ENCODE results near the gene TLL1.

TLL1 gene

GRCh38 chr4:165986956-165987698 is 114.1 kb downstream of the TLL1 start:
- Mint-ChIP-seq H3K27ac (no peak overlapping the region), H3K27me3 (no peaks in the 10 kb centered on the region), H3K9me3 (no peaks in the 10 kb centered on the region), H3K4me3 (no peak overlapping the region), H3K36me3 (no peaks in the 10 kb centered on the region), H3K4me1 (no peaks in the 10 kb centered on the region)

DNA sequence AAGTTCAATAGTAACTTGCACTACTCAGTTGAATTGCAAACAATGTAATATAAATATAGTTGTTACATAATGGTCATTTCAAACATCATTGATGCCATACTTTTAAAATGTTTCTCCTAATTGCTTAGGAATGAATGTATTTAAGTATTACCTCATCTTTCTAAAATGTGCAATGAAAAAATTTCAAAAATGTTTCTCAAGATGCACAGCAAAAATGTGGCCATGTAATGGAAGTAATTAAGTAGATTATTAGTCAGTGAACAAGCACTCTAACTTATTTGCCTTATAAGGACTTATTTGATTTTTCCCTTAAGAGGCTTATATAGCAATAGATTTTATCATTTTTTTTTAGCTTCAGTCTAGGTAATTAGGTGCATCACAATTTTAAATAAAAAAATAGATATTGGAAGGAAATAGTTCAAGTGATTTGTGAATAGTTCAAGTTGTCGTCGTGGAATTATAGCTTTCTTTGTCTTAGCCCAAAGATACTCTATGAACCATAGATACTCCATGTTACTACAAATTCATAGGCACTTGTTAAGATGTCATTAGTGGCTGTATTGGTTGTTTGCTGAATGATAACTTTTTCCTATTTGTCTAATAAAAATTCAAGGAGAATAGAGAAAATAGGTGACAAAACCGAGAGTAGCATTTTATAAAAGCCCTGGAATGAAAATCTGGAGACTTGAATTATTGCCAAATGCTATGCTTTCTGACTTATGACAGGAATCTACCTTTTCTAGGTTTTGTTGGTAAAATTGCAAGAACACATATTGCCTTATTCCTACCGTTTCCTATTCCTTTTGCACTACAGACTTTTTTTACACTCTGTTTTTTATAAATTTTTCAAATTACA is 118.5 kb downstream of the TLL1 start:
- Mint-ChIP-seq H3K36me3 (no peaks in the 10 kb centered on the region), H3K27ac (no peak overlapping the region), H3K4me3 (no peak overlapping the region), H3K4me1 (no peaks in the 10 kb centered on the region), H3K9me3 (no peaks in the 10 kb centered on the region), H3K27me3 (no peaks in the 10 kb centered on the region)

DNA sequence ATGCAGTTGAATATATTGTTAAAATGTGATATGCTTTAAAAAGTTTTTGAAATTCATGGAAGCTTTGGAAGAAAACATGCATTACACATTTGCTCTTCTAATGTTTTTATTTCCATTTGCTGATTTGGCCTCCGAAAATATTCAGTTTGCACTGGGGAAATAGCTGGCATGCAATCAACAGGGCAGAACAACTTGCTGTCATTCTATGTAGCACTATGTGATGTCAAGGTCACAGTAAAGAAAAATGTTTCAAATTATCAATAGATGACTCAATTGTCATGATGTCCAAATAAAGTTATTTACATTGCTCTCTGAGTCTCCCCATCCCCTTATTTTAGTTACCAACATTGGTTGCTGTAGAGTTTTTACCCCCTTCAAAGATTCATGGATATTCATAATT is 119.2 kb downstream of the TLL1 start:
- no peak overlapping the region for H3K4me3 Mint-ChIP-seq
- no peaks in the 10 kb centered on the region for H3K36me3 Mint-ChIP-seq
- no peak overlapping the region for H3K27ac Mint-ChIP-seq
- H3K27me3 Mint-ChIP-seq, result no peaks in the 10 kb centered on the region
- H3K9me3 Mint-ChIP-seq, result no peaks in the 10 kb centered on the region
- no peaks in the 10 kb centered on the region for H3K4me1 Mint-ChIP-seq

- Mint-ChIP-seq H3K27me3 (no peaks in the 10 kb centered on the region), H3K9me3 (no peaks in the 10 kb centered on the region), H3K4me1 (no peaks in the 10 kb centered on the region), H3K27ac (no peak overlapping the region), H3K36me3 (no peaks in the 10 kb centered on the region), H3K4me3 (no peak overlapping the region)
Measured at GRCh38 chr4:165994701-165995100, 121.7 kb downstream of the TLL1 start.

DNA sequence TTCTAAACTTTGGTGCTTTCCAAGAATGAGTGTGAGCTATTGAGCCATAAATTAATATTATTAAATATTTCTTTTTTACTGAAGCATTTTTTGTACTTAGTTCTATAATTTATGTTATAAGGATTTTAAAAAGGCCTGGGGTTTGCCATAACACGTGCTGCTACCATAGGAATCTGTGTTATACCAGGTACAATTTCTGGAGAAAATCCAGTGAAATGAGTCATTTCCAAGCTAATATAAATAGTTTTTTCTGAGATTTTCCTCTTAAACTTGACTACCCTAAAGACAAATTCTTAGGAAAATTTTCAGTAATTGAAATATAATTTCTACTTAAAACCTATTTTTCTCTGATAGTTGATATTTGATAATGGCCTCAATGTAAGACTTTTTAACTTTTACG is 130.8 kb downstream of the TLL1 start:
- Mint-ChIP-seq H3K36me3 (no peaks in the 10 kb centered on the region), H3K4me3 (no peak overlapping the region), H3K27ac (no peak overlapping the region), H3K4me1 (no peaks in the 10 kb centered on the region), H3K9me3 (peaks cover 5% of the 10 kb centered on the region), H3K27me3 (no peaks in the 10 kb centered on the region)

- no peaks in the 10 kb centered on the region for H3K36me3 Mint-ChIP-seq
- H3K4me1 Mint-ChIP-seq, result no peaks in the 10 kb centered on the region
- peaks cover 5% of the 10 kb centered on the region for H3K9me3 Mint-ChIP-seq
- no peaks in the 10 kb centered on the region for H3K27me3 Mint-ChIP-seq
- no peak overlapping the region for H3K27ac Mint-ChIP-seq
- no peak overlapping the region for H3K4me3 Mint-ChIP-seq
Measured at GRCh38 chr4:166006217-166006616, 133.2 kb downstream of the TLL1 start.

GRCh38 chr4:166008510-166008909 is 135.5 kb downstream of the TLL1 start:
- peaks cover 10% of the 10 kb centered on the region for H3K9me3 Mint-ChIP-seq
- no peaks in the 10 kb centered on the region for H3K27me3 Mint-ChIP-seq
- no peak overlapping the region for H3K4me3 Mint-ChIP-seq
- H3K4me1 Mint-ChIP-seq, result no peaks in the 10 kb centered on the region
- no peaks in the 10 kb centered on the region for H3K36me3 Mint-ChIP-seq
- H3K27ac Mint-ChIP-seq, result no peak overlapping the region

- H3K4me1 Mint-ChIP-seq, result no peaks in the 10 kb centered on the region
- H3K36me3 Mint-ChIP-seq, result no peaks in the 10 kb centered on the region
- H3K27me3 Mint-ChIP-seq, result no peaks in the 10 kb centered on the region
- H3K4me3 Mint-ChIP-seq, result no peak overlapping the region
- H3K27ac Mint-ChIP-seq, result no peak overlapping the region
- H3K9me3 Mint-ChIP-seq, result peaks cover 5% of the 10 kb centered on the region
Measured at GRCh38 chr4:166012129-166013030, 139.3 kb downstream of the TLL1 start.

DNA sequence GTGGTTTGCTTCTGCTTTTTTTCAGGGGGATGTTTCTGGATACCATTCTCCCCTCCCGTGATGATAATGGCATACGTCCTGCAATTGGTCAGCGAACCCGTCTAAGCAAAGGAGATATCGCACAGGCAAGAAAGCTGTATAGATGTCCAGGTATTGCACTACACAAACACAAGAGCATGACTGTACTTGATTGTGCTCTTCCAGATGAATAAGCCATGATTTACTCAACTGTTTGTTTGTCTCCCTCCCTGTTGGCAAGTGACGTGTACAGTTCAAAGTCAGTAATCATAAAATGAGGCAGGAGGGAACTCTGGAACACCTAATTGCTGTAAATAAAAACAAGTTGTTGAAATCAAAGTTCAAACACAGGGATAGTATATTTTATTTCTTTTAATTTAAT is 141.4 kb downstream of the TLL1 start:
- no peaks in the 10 kb centered on the region for H3K27me3 Mint-ChIP-seq
- no peaks in the 10 kb centered on the region for H3K36me3 Mint-ChIP-seq
- no peak overlapping the region for H3K4me3 Mint-ChIP-seq
- H3K9me3 Mint-ChIP-seq, result peaks cover 9% of the 10 kb centered on the region
- no peaks in the 10 kb centered on the region for H3K4me1 Mint-ChIP-seq
- no peak overlapping the region for H3K27ac Mint-ChIP-seq

DNA sequence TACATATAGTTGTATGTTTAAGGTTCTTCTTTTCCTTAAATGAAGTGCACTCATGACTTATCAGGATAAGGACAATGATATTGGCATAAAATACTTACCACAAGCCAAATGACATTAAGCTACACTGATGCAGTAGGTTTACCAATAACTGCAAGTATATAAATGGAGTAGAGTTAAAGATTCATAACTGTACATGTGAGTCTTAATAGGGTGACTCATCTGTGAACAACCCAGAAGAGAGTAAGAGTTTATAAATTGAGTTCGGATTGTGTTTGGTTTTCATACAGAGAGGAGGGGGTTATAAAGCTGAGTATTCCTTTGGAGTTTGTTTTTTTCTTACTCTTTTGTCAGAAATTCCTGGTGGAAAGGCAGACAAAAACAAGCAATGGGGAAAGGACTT is 144.8 kb downstream of the TLL1 start:
- Mint-ChIP-seq H3K36me3 (no peaks in the 10 kb centered on the region), H3K4me1 (no peaks in the 10 kb centered on the region), H3K9me3 (peaks cover 4% of the 10 kb centered on the region), H3K4me3 (no peak overlapping the region), H3K27ac (no peak overlapping the region), H3K27me3 (no peaks in the 10 kb centered on the region)

DNA sequence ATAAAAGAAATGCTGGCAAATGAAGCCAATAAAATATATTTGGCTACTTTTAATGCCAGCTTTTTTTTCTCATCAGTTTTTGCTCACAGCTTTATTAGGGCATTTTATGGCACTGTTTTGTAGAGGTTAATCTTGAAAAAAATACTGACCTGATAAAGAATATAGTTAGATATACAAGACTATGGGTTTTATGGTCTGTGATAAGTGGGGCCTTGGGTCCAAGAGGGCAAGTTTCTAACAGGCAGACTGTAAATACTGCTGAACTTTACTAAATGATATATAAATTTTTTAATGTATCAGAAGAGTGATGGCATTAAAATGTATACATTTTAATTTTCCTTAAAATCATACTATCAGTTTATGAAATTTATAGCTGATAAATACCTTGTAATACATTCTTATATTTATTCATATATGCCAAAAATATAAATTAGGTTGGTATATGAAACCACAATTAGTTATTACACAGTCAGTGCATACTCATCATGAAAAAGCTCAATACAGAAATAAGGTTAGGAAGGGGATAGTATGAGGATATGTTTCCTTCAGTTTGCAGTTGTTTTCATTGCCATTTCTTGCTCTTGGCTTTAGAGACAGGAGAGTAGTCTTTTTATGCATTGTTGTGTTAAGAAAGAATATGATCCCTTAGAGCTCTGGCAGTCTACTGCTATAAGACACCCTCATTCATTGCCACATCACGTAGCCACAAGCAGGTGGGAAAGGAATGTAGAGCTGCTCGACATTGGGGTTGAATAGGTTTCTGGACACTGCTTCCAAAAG is 146.6 kb downstream of the TLL1 start:
- H3K4me1 Mint-ChIP-seq, result no peaks in the 10 kb centered on the region
- no peaks in the 10 kb centered on the region for H3K27me3 Mint-ChIP-seq
- no peak overlapping the region for H3K4me3 Mint-ChIP-seq
- no peaks in the 10 kb centered on the region for H3K36me3 Mint-ChIP-seq
- H3K9me3 Mint-ChIP-seq, result peaks cover 4% of the 10 kb centered on the region
- no peak overlapping the region for H3K27ac Mint-ChIP-seq

DNA sequence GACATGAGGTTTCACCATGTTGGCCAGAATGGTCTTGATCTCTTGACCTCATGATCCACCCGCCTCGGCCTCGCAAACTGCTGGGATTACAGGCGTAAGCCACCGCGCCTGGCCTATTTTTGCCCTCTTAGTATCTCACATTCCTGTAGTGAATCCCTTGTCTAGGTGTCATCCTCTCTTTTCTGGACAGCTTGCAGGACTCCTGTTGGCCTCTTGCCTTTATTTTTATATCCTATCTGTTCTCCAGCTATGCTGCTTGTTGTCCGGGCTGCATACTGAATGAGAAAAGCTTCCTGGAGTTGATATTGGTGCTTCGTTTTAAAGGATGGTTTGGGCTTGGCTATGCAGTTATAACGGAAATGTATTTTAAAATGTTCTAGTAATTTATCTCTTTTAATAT is 148.6 kb downstream of the TLL1 start:
- H3K4me1 Mint-ChIP-seq, result no peaks in the 10 kb centered on the region
- peaks cover 4% of the 10 kb centered on the region for H3K9me3 Mint-ChIP-seq
- no peaks in the 10 kb centered on the region for H3K27me3 Mint-ChIP-seq
- no peak overlapping the region for H3K27ac Mint-ChIP-seq
- no peak overlapping the region for H3K4me3 Mint-ChIP-seq
- H3K36me3 Mint-ChIP-seq, result no peaks in the 10 kb centered on the region

DNA sequence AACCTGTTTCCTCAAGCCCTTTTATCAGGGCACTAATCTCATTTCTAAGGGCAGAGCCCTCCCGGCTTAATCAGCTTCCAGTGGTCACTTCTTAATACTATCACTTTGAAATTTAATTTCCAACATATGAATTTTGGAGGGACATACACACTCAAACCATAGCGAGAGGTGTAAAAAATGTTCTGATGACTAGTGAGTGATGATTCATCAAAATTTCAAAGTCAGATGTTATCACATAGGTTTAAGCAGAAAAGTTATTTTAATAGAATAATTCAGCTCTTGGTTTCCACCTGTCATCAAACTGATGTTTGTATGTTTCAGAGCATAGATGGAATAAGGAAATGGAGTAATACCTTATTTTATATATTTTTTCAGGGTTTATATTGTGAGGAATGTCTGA is 161.9 kb downstream of the TLL1 start:
- no peaks in the 10 kb centered on the region for H3K27me3 Mint-ChIP-seq
- H3K4me3 Mint-ChIP-seq, result no peak overlapping the region
- no peaks in the 10 kb centered on the region for H3K36me3 Mint-ChIP-seq
- H3K27ac Mint-ChIP-seq, result no peak overlapping the region
- no peaks in the 10 kb centered on the region for H3K4me1 Mint-ChIP-seq
- H3K9me3 Mint-ChIP-seq, result no peaks in the 10 kb centered on the region

GRCh38 chr4:166039822-166040221 is 166.8 kb downstream of the TLL1 start:
- no peaks in the 10 kb centered on the region for H3K27me3 Mint-ChIP-seq
- H3K9me3 Mint-ChIP-seq, result no peaks in the 10 kb centered on the region
- no peak overlapping the region for H3K27ac Mint-ChIP-seq
- no peak overlapping the region for H3K4me3 Mint-ChIP-seq
- no peaks in the 10 kb centered on the region for H3K4me1 Mint-ChIP-seq
- no peaks in the 10 kb centered on the region for H3K36me3 Mint-ChIP-seq

DNA sequence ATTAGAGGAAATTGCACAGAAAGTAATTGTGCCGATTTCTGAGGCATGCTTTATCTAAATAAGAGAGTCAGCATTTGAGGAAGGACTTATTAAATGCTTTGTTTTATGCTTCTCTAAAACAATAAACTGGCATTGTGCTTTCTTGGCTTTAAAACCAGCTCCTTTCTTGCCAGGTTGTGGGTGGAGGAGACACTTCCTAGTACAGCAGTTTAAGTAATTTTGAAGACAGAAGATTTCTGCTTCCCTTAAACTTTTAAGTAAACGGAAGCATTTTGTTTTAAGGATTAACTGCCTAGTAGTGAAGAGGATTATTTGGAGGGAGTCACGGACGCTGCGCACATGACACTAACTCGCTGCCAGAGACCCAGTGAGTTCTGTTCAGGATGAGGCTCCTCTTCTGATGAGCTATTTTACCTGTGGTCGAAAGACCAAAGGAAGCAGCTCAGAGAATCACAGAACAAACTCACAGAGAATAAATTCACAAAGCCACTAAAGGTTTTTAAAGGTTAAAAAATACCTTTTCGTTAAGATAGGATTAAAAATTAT is 169.5 kb downstream of the TLL1 start:
- no peak overlapping the region for H3K4me3 Mint-ChIP-seq
- no peaks in the 10 kb centered on the region for H3K9me3 Mint-ChIP-seq
- no peaks in the 10 kb centered on the region for H3K27me3 Mint-ChIP-seq
- no peaks in the 10 kb centered on the region for H3K4me1 Mint-ChIP-seq
- H3K36me3 Mint-ChIP-seq, result no peaks in the 10 kb centered on the region
- H3K27ac Mint-ChIP-seq, result no peak overlapping the region
